Measurements from ENCODE around the gene SLC39A8.

Gene SLC39A8

DNA sequence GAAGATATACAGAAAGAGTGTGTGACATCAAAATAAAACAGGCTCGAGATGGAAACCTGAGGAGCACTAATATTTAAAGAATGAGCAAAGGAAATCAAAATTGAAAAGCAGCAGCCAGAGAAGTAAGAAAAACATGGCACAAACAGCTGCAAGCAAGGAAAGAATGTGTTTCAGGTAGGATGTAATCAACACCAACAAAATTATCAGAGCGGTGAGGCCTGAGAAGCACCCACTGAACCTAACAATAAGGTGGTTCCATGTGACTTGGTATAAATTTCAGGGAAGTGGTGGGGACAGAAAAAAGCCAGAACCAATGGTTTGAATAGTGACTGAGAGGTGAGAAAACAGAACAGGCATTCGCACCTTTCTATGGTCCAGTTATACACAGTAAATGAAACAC lies 11.5 kb downstream of the SLC39A8 start:
- Histone ChIP-seq H3K27ac (ENCODE audit: low read depth, low read length) (no peak overlapping the region), H3K4me1 (ENCODE audit: control insufficient read depth, insufficient read depth, low read length) (no peaks in the 10 kb centered on the region), H3K9ac (ENCODE audit: low read length) (no peak overlapping the region), H3K36me3 (ENCODE audit: control insufficient read depth, insufficient read depth, low read length) (no peaks in the 10 kb centered on the region), H3K4me3 (ENCODE audit: low read length) (no peak overlapping the region), H3K27me3 (ENCODE audit: control insufficient read depth, insufficient read depth, low read length) (no peaks in the 10 kb centered on the region)

DNA sequence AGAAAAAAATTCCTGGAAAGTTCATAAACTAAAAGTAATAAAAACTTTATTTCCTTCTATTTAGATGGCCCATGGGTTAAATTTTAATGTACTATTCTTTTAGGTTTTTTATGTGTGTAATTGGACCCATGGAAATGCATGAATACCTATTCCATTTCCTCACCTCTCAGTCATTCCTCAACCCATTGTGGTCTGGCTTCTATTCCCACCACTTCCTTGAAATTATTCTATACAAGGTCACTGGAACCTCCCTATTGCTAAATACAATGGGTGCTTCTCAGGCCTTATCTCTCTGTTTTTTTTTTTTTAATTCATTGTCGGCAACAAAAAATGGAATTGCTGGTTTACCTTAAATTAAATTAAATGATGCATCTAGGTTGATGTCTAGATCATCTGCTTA lies 17.2 kb downstream of the SLC39A8 start:
- H3K36me3 ChIP-seq (ENCODE audit: control insufficient read depth, insufficient read depth, low read length) = no peaks in the 10 kb centered on the region
- no peak overlapping the region for H3K27ac ChIP-seq (ENCODE audit: low read depth, low read length)
- H3K27me3 ChIP-seq (ENCODE audit: control insufficient read depth, insufficient read depth, low read length) = no peaks in the 10 kb centered on the region
- no peaks in the 10 kb centered on the region for H3K4me1 ChIP-seq (ENCODE audit: control insufficient read depth, insufficient read depth, low read length)
- H3K9ac ChIP-seq (ENCODE audit: low read length) = no peak overlapping the region
- no peak overlapping the region for H3K4me3 ChIP-seq (ENCODE audit: low read length)

DNA sequence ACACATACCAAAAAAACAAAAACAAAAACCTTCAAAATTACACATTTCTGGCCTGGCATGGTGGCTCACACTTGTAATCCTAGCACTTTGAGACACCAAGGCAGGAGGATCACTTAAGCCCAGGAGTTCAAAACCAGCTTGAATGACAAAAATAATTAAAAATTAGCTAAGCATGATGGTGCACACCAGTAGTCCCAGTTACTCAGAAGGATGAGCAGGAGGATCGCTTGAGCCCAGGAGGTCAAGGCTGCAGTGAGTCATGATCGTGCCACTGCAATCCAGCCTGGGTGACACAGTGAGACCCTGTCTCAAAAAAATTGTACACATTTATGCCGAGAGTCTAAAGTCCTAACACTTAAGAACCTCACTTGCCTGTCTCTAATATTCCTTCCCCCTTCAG lies 18.3 kb downstream of the SLC39A8 start:
- no peak overlapping the region for H3K9ac ChIP-seq (ENCODE audit: low read length)
- H3K4me3 ChIP-seq (ENCODE audit: low read length) = no peak overlapping the region
- H3K27me3 ChIP-seq (ENCODE audit: control insufficient read depth, insufficient read depth, low read length) = no peaks in the 10 kb centered on the region
- no peaks in the 10 kb centered on the region for H3K4me1 ChIP-seq (ENCODE audit: control insufficient read depth, insufficient read depth, low read length)
- H3K36me3 ChIP-seq (ENCODE audit: control insufficient read depth, insufficient read depth, low read length) = no peaks in the 10 kb centered on the region
- H3K27ac ChIP-seq (ENCODE audit: low read depth, low read length) = no peak overlapping the region

DNA sequence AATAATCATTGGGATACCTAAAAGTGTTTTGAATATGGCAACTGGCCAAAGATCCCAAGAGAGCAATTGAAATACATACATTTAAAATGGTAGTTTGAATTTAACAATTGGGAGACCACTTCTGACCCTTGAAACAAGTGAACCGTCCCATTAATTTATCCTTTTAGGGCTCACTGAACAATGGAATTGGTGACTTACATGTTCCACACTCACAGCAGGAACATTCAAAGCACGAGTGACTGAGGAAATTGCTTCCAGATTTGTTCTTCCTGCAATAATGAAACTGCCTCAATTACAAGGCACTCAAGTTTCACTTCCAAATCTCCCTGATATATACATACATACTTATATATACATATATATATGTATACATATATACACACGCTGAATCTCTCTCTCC lies 20.6 kb downstream of the SLC39A8 start:
- Histone ChIP-seq H3K36me3 (ENCODE audit: control insufficient read depth, insufficient read depth, low read length) (no peaks in the 10 kb centered on the region), H3K4me3 (ENCODE audit: low read length) (no peak overlapping the region), H3K9ac (ENCODE audit: low read length) (no peak overlapping the region), H3K27ac (ENCODE audit: low read depth, low read length) (no peak overlapping the region), H3K27me3 (ENCODE audit: control insufficient read depth, insufficient read depth, low read length) (no peaks in the 10 kb centered on the region), H3K4me1 (ENCODE audit: control insufficient read depth, insufficient read depth, low read length) (no peaks in the 10 kb centered on the region)

DNA sequence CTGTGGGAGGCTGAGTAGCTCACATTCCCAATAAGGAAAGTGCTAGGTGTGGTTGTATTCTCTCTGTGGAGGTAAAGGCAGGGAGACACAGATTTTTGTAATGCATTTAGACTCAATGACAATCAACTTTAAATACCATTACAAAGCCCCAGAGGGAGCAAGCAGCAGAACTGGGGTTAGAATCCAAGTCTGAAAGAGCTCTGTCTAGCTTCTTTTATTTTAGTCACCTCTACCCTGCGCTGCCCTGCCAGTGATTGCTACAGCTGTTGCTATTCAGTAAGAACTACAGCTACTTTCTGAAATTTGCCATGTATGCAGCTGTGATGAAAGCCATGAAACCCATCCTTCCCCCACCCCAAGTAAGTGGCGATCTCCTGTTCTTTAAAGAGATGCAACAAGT lies 22.5 kb downstream of the SLC39A8 start:
- no peak overlapping the region for H3K27ac ChIP-seq (ENCODE audit: low read depth, low read length)
- H3K9ac ChIP-seq (ENCODE audit: low read length) = no peak overlapping the region
- no peak overlapping the region for H3K4me3 ChIP-seq (ENCODE audit: low read length)
- no peaks in the 10 kb centered on the region for H3K4me1 ChIP-seq (ENCODE audit: control insufficient read depth, insufficient read depth, low read length)
- no peaks in the 10 kb centered on the region for H3K27me3 ChIP-seq (ENCODE audit: control insufficient read depth, insufficient read depth, low read length)
- no peaks in the 10 kb centered on the region for H3K36me3 ChIP-seq (ENCODE audit: control insufficient read depth, insufficient read depth, low read length)

DNA sequence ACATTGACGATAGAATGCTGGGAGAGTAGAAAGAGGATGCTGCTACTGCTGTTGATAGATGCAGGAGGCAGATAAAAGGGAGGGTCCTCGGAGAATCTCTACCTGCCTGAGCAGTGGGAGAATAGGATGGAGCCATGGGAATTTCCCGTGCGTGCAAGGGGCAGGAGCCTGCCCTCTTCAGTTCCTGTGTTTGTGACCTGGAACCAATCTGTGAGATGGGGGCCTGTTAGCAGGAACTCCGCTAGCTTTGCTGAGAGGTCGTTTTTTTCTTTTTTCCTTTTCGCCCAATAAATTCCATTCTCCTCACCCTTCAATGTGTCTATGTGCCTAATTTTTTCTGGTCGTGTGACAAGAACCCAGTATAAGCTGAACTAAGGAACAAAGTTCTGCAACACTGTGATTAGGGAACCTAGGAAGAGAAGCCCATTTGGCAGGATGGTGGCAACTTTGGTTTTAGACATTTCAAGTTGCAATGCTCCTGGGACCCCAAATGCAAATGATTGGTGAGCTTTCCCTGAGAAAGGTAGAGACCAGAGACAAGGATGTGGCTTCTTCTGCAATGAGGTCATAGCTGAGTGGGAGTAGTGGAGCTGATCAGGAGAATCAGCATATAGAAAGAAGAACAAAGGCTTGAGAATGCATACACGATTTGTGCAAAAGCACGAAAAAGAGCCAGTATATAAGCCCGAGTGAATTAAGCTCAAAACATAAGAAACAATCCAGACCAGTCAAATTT lies 23.9 kb downstream of the SLC39A8 start:
- no peak overlapping the region for H3K9ac ChIP-seq (ENCODE audit: low read length)
- no peaks in the 10 kb centered on the region for H3K36me3 ChIP-seq (ENCODE audit: control insufficient read depth, insufficient read depth, low read length)
- H3K27ac ChIP-seq (ENCODE audit: low read depth, low read length) = no peak overlapping the region
- no peak overlapping the region for H3K4me3 ChIP-seq (ENCODE audit: low read length)
- H3K4me1 ChIP-seq (ENCODE audit: control insufficient read depth, insufficient read depth, low read length) = no peaks in the 10 kb centered on the region
- H3K27me3 ChIP-seq (ENCODE audit: control insufficient read depth, insufficient read depth, low read length) = no peaks in the 10 kb centered on the region

DNA sequence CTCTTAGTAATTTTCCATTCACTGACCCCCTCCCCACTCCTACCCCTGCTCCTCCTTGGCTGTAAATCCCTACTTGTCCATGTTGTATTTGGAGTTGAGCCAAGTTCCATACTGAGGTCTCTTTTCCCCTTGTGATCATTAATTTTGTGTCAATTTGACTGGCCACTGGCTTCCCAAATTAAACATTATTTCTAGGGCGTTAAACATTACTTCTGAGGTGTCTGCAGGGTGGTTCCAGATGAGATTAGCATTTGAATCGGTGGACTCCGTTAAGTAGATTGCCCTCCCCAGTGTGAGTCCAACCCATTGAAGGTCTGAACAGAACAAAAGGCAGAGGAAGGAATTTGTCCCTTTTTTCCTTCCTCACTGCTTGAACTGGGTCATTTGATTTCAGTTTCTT lies 25.7 kb downstream of the SLC39A8 start:
- no peak overlapping the region for H3K9ac ChIP-seq (ENCODE audit: low read length)
- H3K36me3 ChIP-seq (ENCODE audit: control insufficient read depth, insufficient read depth, low read length) = no peaks in the 10 kb centered on the region
- no peaks in the 10 kb centered on the region for H3K27me3 ChIP-seq (ENCODE audit: control insufficient read depth, insufficient read depth, low read length)
- no peak overlapping the region for H3K27ac ChIP-seq (ENCODE audit: low read depth, low read length)
- H3K4me1 ChIP-seq (ENCODE audit: control insufficient read depth, insufficient read depth, low read length) = no peaks in the 10 kb centered on the region
- H3K4me3 ChIP-seq (ENCODE audit: low read length) = no peak overlapping the region

DNA sequence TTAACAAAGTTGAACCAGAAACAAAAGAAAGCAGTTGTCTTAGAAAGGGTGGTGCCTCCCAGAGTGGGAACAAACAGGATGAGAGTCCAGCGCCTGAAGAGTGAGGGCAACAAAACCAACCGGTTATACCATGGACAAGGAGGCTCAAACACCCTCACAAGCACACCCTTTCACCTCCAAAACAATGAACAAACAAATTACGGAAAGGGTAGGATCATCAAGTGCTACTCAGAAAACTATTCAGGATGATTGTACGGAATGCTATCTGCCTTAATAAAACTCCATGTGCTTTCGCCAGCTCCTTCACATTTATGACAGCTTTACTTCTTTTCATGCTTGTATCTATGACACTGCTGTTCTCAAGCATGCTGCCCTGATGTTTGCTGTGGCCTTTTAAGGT lies 26.8 kb downstream of the SLC39A8 start:
- H3K27ac ChIP-seq (ENCODE audit: low read depth, low read length) = no peak overlapping the region
- no peaks in the 10 kb centered on the region for H3K36me3 ChIP-seq (ENCODE audit: control insufficient read depth, insufficient read depth, low read length)
- no peaks in the 10 kb centered on the region for H3K4me1 ChIP-seq (ENCODE audit: control insufficient read depth, insufficient read depth, low read length)
- no peak overlapping the region for H3K9ac ChIP-seq (ENCODE audit: low read length)
- H3K4me3 ChIP-seq (ENCODE audit: low read length) = no peak overlapping the region
- H3K27me3 ChIP-seq (ENCODE audit: control insufficient read depth, insufficient read depth, low read length) = no peaks in the 10 kb centered on the region

DNA sequence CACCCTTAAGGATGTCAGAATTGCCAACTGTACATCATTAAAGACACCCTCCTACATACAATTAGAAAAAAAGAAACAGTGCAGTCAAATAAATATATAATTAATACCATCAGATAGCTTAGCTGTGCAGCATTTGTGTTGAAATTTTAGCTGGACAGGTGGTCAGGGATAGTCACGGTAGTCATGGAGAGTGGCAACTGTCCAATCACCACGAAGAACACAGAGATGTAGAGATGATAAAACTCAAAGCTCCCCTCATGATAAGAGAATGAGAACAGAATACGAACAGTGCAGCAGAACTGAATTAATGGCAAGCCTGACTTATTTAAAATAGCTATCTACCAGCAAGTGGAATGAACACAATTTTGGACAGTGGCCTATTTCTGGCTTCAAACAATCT lies 27.2 kb downstream of the SLC39A8 start:
- Histone ChIP-seq H3K9ac (ENCODE audit: low read length) (no peak overlapping the region), H3K4me1 (ENCODE audit: control insufficient read depth, insufficient read depth, low read length) (no peaks in the 10 kb centered on the region), H3K36me3 (ENCODE audit: control insufficient read depth, insufficient read depth, low read length) (no peaks in the 10 kb centered on the region), H3K27me3 (ENCODE audit: control insufficient read depth, insufficient read depth, low read length) (no peaks in the 10 kb centered on the region), H3K27ac (ENCODE audit: low read depth, low read length) (no peak overlapping the region), H3K4me3 (ENCODE audit: low read length) (no peak overlapping the region)

DNA sequence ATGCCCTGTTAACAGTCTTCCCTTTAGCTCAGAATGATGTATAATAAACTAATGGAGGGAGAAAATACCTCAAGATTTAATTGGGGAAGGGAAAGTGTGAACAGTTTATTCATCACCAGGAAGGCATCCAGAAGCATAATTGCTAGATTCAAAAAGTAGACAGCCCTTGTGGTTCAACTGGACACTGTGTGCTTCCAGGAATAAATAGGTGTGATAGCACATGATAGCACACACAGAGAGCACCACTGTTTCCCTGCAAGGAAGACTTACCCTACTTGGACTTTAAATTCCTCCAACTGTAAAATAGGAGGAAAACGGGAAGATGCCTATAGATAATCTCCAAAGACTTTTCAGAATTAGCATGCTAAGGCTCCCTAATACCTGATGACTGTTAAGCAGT lies 27.8 kb downstream of the SLC39A8 start:
- H3K4me3 ChIP-seq (ENCODE audit: low read length) = no peak overlapping the region
- no peak overlapping the region for H3K27ac ChIP-seq (ENCODE audit: low read depth, low read length)
- H3K27me3 ChIP-seq (ENCODE audit: control insufficient read depth, insufficient read depth, low read length) = no peaks in the 10 kb centered on the region
- no peaks in the 10 kb centered on the region for H3K36me3 ChIP-seq (ENCODE audit: control insufficient read depth, insufficient read depth, low read length)
- H3K9ac ChIP-seq (ENCODE audit: low read length) = no peak overlapping the region
- no peaks in the 10 kb centered on the region for H3K4me1 ChIP-seq (ENCODE audit: control insufficient read depth, insufficient read depth, low read length)

DNA sequence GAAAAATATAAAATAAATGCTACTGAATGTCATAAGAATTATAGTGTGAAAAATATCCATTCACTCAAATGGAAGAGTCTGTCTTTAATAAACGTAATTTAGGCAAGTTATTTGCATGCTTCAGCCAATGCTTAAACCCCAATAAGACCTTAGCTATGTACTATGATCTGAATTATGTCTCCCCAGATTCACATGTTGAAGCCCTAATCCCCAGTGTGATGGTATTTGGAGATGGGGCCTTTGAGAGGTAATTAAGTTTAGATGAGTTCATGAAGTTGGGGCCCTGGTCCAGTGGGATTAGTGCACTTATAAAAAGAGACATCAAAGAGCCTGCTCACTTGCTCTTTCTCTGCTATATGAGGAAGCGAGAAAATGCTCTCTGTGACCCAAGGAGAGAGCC lies 28.7 kb downstream of the SLC39A8 start:
- Histone ChIP-seq H3K27ac (ENCODE audit: low read depth, low read length) (no peak overlapping the region), H3K9ac (ENCODE audit: low read length) (no peak overlapping the region), H3K36me3 (ENCODE audit: control insufficient read depth, insufficient read depth, low read length) (no peaks in the 10 kb centered on the region), H3K4me1 (ENCODE audit: control insufficient read depth, insufficient read depth, low read length) (no peaks in the 10 kb centered on the region), H3K4me3 (ENCODE audit: low read length) (no peak overlapping the region), H3K27me3 (ENCODE audit: control insufficient read depth, insufficient read depth, low read length) (no peaks in the 10 kb centered on the region)

DNA sequence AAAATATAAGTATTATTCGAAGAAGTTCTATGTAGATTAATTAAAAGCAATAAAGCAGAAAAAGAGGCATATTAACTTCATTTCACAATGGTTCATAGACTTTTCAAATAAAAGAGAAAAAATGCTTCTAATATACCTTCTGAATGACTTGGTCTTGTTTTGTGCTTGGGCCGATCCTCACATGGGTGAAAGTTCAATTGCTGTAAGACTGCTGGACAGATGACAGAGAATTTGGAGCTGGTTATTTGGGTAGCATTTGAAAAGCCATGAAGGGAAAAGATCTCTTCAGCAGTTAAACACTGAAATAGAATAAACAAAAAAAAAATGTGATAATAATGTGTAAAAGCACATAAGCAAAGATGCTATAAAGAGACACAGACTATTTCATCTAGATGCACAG lies 29.8 kb downstream of the SLC39A8 start:
- H3K36me3 ChIP-seq (ENCODE audit: control insufficient read depth, insufficient read depth, low read length) = no peaks in the 10 kb centered on the region
- H3K4me3 ChIP-seq (ENCODE audit: low read length) = no peak overlapping the region
- H3K4me1 ChIP-seq (ENCODE audit: control insufficient read depth, insufficient read depth, low read length) = no peaks in the 10 kb centered on the region
- no peak overlapping the region for H3K9ac ChIP-seq (ENCODE audit: low read length)
- no peaks in the 10 kb centered on the region for H3K27me3 ChIP-seq (ENCODE audit: control insufficient read depth, insufficient read depth, low read length)
- H3K27ac ChIP-seq (ENCODE audit: low read depth, low read length) = no peak overlapping the region

DNA sequence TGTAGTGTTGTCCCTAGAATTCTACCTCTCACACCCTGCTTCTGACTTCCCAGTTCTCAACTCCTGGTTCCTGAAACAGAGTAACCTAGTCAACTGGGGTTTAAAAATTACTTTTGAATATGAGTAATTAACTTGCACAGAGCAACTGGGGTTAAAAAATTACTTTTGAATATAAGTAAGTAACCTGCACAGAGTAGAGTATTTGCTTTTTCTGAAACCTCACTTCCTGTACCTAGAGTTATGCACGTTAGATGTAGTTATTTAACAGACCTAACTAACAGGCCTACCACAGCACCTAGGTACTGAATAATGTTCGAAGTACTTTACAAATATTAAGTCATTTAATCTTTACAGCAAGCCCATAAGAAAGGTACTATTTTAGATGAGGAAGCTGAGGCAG lies 32.9 kb downstream of the SLC39A8 start:
- no peak overlapping the region for H3K4me3 ChIP-seq (ENCODE audit: low read length)
- H3K36me3 ChIP-seq (ENCODE audit: control insufficient read depth, insufficient read depth, low read length) = no peaks in the 10 kb centered on the region
- H3K27ac ChIP-seq (ENCODE audit: low read depth, low read length) = no peak overlapping the region

More for the DNA sequence above, 32.9 kb downstream of the SLC39A8 start:
- Histone ChIP-seq H3K27me3 (ENCODE audit: control insufficient read depth, insufficient read depth, low read length) (no peaks in the 10 kb centered on the region), H3K9ac (ENCODE audit: low read length) (no peak overlapping the region), H3K4me1 (ENCODE audit: control insufficient read depth, insufficient read depth, low read length) (no peaks in the 10 kb centered on the region)

Measured in rectal smooth muscle tissue (tissue), 1 donor.